ENCODE data around the gene NCAPD2.

NCAPD2 gene

GRCh38 chr12:6458281-6459003, 35.5 kb upstream of the NCAPD2 start:
- Histone ChIP-seq H3K9me3 (ENCODE audit: control insufficient read depth, insufficient read depth, low read depth, low read length) (no peaks in the 10 kb centered on the region), H3K27ac (ENCODE audit: low read depth, low read length) (no peak overlapping the region), H3K4me1 (ENCODE audit: control insufficient read depth, insufficient read depth, low read length) (0 out of 2 replicates have a peak, but pooled peaks cover under 1% of the 10 kb centered on the region), H3K27me3 (ENCODE audit: control insufficient read depth, insufficient read depth, low read length) (no peaks in the 10 kb centered on the region), H3K9ac (ENCODE audit: low read length) (no peak overlapping the region), H3K4me3 (ENCODE audit: low read depth, low read length) (no peak overlapping the region), H3K36me3 (ENCODE audit: control insufficient read depth, insufficient read depth, low read length) (peaks cover 38% of the 10 kb centered on the region)

DNA sequence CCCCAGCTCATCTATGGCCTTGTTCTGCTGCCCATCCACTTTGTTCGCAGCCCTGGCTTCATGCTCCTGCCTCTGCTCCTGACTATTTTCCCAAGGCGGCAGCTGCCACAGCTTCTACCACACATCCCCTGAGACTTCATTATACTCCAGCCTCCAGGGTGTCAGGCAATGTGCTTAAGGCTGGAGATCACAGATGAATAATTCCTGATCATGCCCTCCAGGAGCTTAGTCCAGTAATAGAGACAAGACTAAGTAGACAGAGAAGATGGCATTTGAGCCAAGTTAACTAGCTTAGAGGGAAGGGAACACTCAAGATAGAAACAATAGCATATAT, 34.9 kb upstream of the NCAPD2 start:
- peaks cover 43% of the 10 kb centered on the region for H3K36me3 ChIP-seq (ENCODE audit: control insufficient read depth, insufficient read depth, low read length)

DNA sequence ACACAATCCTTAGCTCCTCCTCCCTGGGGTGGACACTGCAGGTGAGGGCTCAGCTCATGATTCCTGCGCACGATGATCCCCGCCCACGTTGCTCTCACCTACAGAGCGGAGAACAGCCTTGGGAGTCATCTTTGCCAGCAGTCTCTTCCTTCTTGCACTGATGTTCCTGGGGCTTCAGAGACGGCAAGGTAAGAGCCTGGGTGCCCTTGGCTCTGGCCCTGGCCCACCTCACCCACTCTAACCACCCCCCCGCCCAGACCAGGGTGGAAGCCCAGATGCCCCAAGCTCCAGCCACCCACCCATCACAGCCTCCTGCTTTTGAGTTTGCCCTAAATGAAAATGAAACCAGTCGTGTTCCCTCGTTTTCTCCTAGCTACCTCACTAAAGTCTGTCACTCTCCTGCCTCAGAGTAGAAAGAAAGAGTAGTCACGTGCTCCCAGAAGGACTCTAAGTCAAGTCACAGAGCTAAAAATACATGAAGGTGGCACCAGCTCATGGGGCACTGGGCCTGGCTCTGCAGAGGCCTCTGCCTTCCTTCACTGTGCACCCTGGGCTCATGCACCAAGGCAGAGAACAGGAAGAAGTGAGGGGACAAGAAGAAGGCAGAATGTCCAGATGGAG, 33.0 kb upstream of the NCAPD2 start:
- Histone ChIP-seq H3K4me1 (ENCODE audit: control insufficient read depth, insufficient read depth, low read length) (no peaks in the 10 kb centered on the region), H3K36me3 (ENCODE audit: control insufficient read depth, insufficient read depth, low read length) (peaks cover 57% of the 10 kb centered on the region), H3K9ac (ENCODE audit: low read length) (no peak overlapping the region), H3K4me3 (ENCODE audit: low read depth, low read length) (no peak overlapping the region), H3K27me3 (ENCODE audit: control insufficient read depth, insufficient read depth, low read length) (no peaks in the 10 kb centered on the region), H3K9me3 (ENCODE audit: control insufficient read depth, insufficient read depth, low read depth, low read length) (no peaks in the 10 kb centered on the region), H3K27ac (ENCODE audit: low read depth, low read length) (no peak overlapping the region)

More for the DNA sequence above, 34.9 kb upstream of the NCAPD2 start:
- Histone ChIP-seq H3K27me3 (ENCODE audit: control insufficient read depth, insufficient read depth, low read length) (no peaks in the 10 kb centered on the region), H3K4me3 (ENCODE audit: low read depth, low read length) (no peak overlapping the region), H3K27ac (ENCODE audit: low read depth, low read length) (no peak overlapping the region), H3K9ac (ENCODE audit: low read length) (no peak overlapping the region), H3K4me1 (ENCODE audit: control insufficient read depth, insufficient read depth, low read length) (no peaks in the 10 kb centered on the region), H3K9me3 (ENCODE audit: control insufficient read depth, insufficient read depth, low read depth, low read length) (no peaks in the 10 kb centered on the region)

GRCh38 chr12:6461401-6462233, 32.3 kb upstream of the NCAPD2 start:
- Histone ChIP-seq H3K4me3 (ENCODE audit: low read depth, low read length) (no peak overlapping the region), H3K9me3 (ENCODE audit: control insufficient read depth, insufficient read depth, low read depth, low read length) (no peaks in the 10 kb centered on the region), H3K27ac (ENCODE audit: low read depth, low read length) (no peak overlapping the region), H3K9ac (ENCODE audit: low read length) (no peak overlapping the region), H3K4me1 (ENCODE audit: control insufficient read depth, insufficient read depth, low read length) (no peaks in the 10 kb centered on the region), H3K36me3 (ENCODE audit: control insufficient read depth, insufficient read depth, low read length) (peaks cover 59% of the 10 kb centered on the region), H3K27me3 (ENCODE audit: control insufficient read depth, insufficient read depth, low read length) (no peaks in the 10 kb centered on the region)

GRCh38 chr12:6462234-6462995, 31.5 kb upstream of the NCAPD2 start:
- no peak overlapping the region for H3K27ac ChIP-seq (ENCODE audit: low read depth, low read length)
- no peak overlapping the region for H3K4me3 ChIP-seq (ENCODE audit: low read depth, low read length)
- H3K9ac ChIP-seq (ENCODE audit: low read length) = no peak overlapping the region

GRCh38 chr12:6463216-6463615, 30.7 kb upstream of the NCAPD2 start:
- Histone ChIP-seq H3K9me3 (ENCODE audit: control insufficient read depth, insufficient read depth, low read depth, low read length) (no peaks in the 10 kb centered on the region; the same call in 1 of the 2 replicates), H3K4me3 (ENCODE audit: low read depth, low read length) (no peak overlapping the region), H3K27ac (ENCODE audit: low read depth, low read length) (no peak overlapping the region), H3K27me3 (ENCODE audit: control insufficient read depth, insufficient read depth, low read length) (no peaks in the 10 kb centered on the region), H3K9ac (ENCODE audit: low read length) (no peak overlapping the region), H3K4me1 (ENCODE audit: control insufficient read depth, insufficient read depth, low read length) (no peaks in the 10 kb centered on the region), H3K36me3 (ENCODE audit: control insufficient read depth, insufficient read depth, low read length) (peaks cover 54% of the 10 kb centered on the region)

More at GRCh38 chr12:6462234-6462995, 31.5 kb upstream of the NCAPD2 start:
- H3K9me3 ChIP-seq (ENCODE audit: control insufficient read depth, insufficient read depth, low read depth, low read length) = no peaks in the 10 kb centered on the region
- H3K4me1 ChIP-seq (ENCODE audit: control insufficient read depth, insufficient read depth, low read length) = no peaks in the 10 kb centered on the region
- H3K27me3 ChIP-seq (ENCODE audit: control insufficient read depth, insufficient read depth, low read length) = no peaks in the 10 kb centered on the region
- H3K36me3 ChIP-seq (ENCODE audit: control insufficient read depth, insufficient read depth, low read length) = peaks cover 55% of the 10 kb centered on the region

DNA sequence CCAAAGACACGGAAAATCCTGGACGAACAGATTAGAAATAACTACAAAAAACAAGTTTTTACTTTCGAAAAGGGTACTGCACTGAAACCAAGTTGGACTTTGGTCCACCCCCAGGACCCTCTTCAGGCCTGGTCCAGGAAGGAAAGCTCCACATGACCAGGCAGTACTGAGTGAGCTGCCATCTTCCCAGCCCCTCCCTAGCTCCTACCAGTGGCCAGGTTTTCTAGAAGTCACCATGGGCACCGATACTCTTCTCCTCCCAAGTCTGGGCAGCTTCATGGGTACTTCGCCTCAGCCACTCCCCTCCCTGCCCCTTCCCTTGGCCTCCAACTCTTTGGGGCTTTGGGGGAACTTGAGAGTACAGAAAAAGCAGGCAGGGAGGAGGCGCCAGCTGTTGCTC, 30.0 kb upstream of the NCAPD2 start:
- Histone ChIP-seq H3K4me3 (ENCODE audit: low read depth, low read length) (no peak overlapping the region), H3K36me3 (ENCODE audit: control insufficient read depth, insufficient read depth, low read length) (peaks cover 58% of the 10 kb centered on the region), H3K27me3 (ENCODE audit: control insufficient read depth, insufficient read depth, low read length) (no peaks in the 10 kb centered on the region), H3K27ac (ENCODE audit: low read depth, low read length) (no peak overlapping the region), H3K9me3 (ENCODE audit: control insufficient read depth, insufficient read depth, low read depth, low read length) (no peaks in the 10 kb centered on the region; the same call in 1 of the 2 replicates), H3K9ac (ENCODE audit: low read length) (no peak overlapping the region), H3K4me1 (ENCODE audit: control insufficient read depth, insufficient read depth, low read length) (no peaks in the 10 kb centered on the region)

DNA sequence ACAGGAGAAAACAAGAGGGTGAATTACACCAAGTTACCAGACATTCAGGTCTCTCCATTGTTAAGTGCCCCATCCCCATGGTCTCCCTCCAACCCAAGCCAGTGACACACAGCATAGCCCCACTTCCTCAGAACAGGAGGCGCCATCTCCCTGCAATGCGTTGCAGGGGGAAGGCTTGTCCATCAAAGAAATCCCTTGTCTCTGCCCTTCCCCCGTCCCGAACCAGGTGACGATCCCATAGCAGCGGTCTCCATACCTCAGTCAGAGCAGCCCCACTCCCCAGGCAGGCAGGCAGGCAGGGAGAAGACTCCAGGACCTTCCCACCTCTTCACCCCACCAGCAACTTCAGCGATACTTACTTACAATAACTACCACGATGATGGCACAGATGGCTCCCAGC, 29.4 kb upstream of the NCAPD2 start:
- H3K27ac ChIP-seq (ENCODE audit: low read depth, low read length) = no peak overlapping the region

DNA sequence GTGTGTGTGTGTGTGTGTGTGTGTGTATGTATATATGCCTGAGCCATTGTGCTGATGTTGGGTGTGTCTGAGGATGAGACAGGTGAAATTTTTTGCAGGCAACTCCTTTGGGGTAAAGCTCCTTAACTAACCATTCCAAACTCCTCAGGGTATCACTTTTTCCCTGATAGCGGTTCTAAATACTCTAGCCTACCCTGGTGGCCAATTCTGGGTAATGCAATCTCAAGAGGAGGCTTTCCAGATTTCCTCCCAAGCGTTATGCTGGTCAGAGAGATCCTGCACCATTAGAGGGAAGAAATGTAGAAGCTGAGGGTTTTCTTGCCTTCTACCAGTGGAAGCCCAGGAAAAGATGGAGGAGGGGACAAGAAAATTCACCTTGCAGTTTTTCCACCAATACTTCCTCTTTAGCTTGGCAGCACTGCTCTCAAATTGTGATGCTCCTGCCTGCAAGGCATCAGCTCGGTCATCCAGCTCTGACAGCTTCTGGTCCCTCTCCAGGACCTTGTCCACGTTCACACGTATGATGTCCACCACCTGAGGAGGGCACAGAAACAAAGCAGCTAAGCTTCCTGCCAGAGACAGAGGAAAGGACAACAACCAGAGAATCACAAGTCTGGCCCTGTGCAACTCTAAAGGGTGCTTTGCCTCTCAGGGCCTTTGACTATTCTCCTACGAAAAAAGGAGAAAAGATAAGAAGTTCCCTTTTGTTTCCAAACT, 28.3 kb upstream of the NCAPD2 start:
- Histone ChIP-seq H3K4me1 (ENCODE audit: control insufficient read depth, insufficient read depth, low read length) (peaks cover 6% of the 10 kb centered on the region; the same call in 1 of the 2 replicates), H3K36me3 (ENCODE audit: control insufficient read depth, insufficient read depth, low read length) (peaks cover 52% of the 10 kb centered on the region)

More for the DNA sequence above, 29.4 kb upstream of the NCAPD2 start:
- peaks cover 58% of the 10 kb centered on the region for H3K36me3 ChIP-seq (ENCODE audit: control insufficient read depth, insufficient read depth, low read length)
- H3K4me3 ChIP-seq (ENCODE audit: low read depth, low read length) = no peak overlapping the region
- no peaks in the 10 kb centered on the region for H3K27me3 ChIP-seq (ENCODE audit: control insufficient read depth, insufficient read depth, low read length)
- H3K9me3 ChIP-seq (ENCODE audit: control insufficient read depth, insufficient read depth, low read depth, low read length) = no peaks in the 10 kb centered on the region; the same call in 1 of the 2 replicates
- 0 out of 2 replicates have a peak, but pooled peaks cover 2% of the 10 kb centered on the region for H3K4me1 ChIP-seq (ENCODE audit: control insufficient read depth, insufficient read depth, low read length)
- no peak overlapping the region for H3K9ac ChIP-seq (ENCODE audit: low read length)

GRCh38 chr12:6466184-6466573, 27.7 kb upstream of the NCAPD2 start:
- H3K27ac ChIP-seq (ENCODE audit: low read depth, low read length) = no peak overlapping the region
- H3K27me3 ChIP-seq (ENCODE audit: control insufficient read depth, insufficient read depth, low read length) = no peaks in the 10 kb centered on the region
- H3K9me3 ChIP-seq (ENCODE audit: control insufficient read depth, insufficient read depth, low read depth, low read length) = no peaks in the 10 kb centered on the region; the same call in 1 of the 2 replicates
- no peak overlapping the region for H3K4me3 ChIP-seq (ENCODE audit: low read depth, low read length)
- H3K9ac ChIP-seq (ENCODE audit: low read length) = no peak overlapping the region
- H3K4me1 ChIP-seq (ENCODE audit: control insufficient read depth, insufficient read depth, low read length) = peaks cover 8% of the 10 kb centered on the region; the same call in 1 of the 2 replicates
- H3K36me3 ChIP-seq (ENCODE audit: control insufficient read depth, insufficient read depth, low read length) = peaks cover 47% of the 10 kb centered on the region

More for the DNA sequence above, 28.3 kb upstream of the NCAPD2 start:
- Histone ChIP-seq H3K9me3 (ENCODE audit: control insufficient read depth, insufficient read depth, low read depth, low read length) (no peaks in the 10 kb centered on the region; the same call in 1 of the 2 replicates), H3K27ac (ENCODE audit: low read depth, low read length) (no peak overlapping the region), H3K4me3 (ENCODE audit: low read depth, low read length) (no peak overlapping the region), H3K27me3 (ENCODE audit: control insufficient read depth, insufficient read depth, low read length) (no peaks in the 10 kb centered on the region), H3K9ac (ENCODE audit: low read length) (no peak overlapping the region)

All from HUES6 (cell line).